ENCODE results near the gene SECISBP2L. TPM values are rescaled to one million over a fixed set of nuclear protein-coding genes. Genes with fewer than 3 reads are reported as not detected.
"Not testable (repeated sequence)": the region's sequence is repeated elsewhere in the genome, so short reads cannot be mapped to it uniquely, and the experiment has no call there.

Gene SECISBP2L
- total RNA-seq, 1 experiment from 2014 or later: 40.5 TPM

DNA sequence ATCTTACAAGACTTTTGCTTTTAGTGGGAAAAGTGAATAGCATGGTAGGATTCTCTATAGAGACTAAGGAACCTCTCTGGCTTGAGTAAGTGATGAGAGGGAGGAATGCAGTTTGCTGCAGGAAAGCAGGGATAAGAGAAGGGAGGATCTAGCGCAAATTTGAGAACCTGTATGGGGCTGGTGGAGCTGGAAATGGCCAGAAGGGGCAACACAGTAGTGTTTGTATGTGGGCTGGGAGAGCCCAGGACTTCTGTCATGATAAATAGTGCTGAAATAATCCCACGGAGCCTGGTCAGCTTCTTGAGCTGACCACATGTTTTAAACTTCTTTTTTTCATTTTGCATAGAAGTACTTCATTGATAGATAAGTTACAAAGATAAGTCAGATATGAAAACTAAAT is 71.4 kb downstream of the SECISBP2L start:
- Histone ChIP-seq H3K36me3 (ENCODE audit: control insufficient read depth, insufficient read depth, low read length) (no peaks in the 10 kb centered on the region), H3K4me3 (ENCODE audit: low read depth in 2 of 2, low read length in 2 of 2) (no peak overlapping the region), H3K9me3 (ENCODE audit: control insufficient read depth, insufficient read depth, low read depth, low read length) (no peaks in the 10 kb centered on the region), H3K27me3 (ENCODE audit: control insufficient read depth, insufficient read depth, low read length) (no peaks in the 10 kb centered on the region), H3K27ac (ENCODE audit: low read length) (no peak overlapping the region; the same call in 1 of the 2 replicates), H3K4me1 (ENCODE audit: control insufficient read depth, insufficient read depth, low read length) (peaks cover 6% of the 10 kb centered on the region)
- no peak for ATAC-seq
- intact Hi-C loops (cut with micrococcal nuclease; ENCODE audit: unreplicated experiment): no loop called here
- no peak for DNase-seq (ENCODE audit: low read depth, low spot score)
- no TSS peak for BruUV-seq (replicated peaks)
- CTCF ChIA-PET: interaction anchor here (0.6 to 2.2 kb wide), 4 partner anchors 10 to 302 kb away, joined by 6 to 12 read pairs (median 10); partner anchors contain the start of genes EID1 and SHC4
- TF ChIP-seq SIN3A (IDR thresholded peaks at IDR 0.05; ENCODE audit: borderline replicate concordance, insufficient read depth, low read depth, low read length): no peak
- TF ChIP-seq CTCF (IDR thresholded peaks at IDR 0.05): no peak
- no peak for TF ChIP-seq POLR2AphosphoS5 (IDR thresholded peaks at IDR 0.05; ENCODE audit: low read depth, low read length)
- no peak for TF ChIP-seq REST (IDR thresholded peaks at IDR 0.05; ENCODE audit: insufficient read depth in 1 of 2, low read depth in 2 of 2, low read length in 1 of 2)
- no peak for TF ChIP-seq TCF7L2 (IDR thresholded peaks at IDR 0.05; ENCODE audit: low read depth, low read length)
- in situ Hi-C loops (cut with HindIII; ENCODE audit: low pct_unique_long_range_greater_than_20kb, low sequenced_read_pairs): no loop called here
- POLR2A ChIA-PET: no interaction called here

DNA sequence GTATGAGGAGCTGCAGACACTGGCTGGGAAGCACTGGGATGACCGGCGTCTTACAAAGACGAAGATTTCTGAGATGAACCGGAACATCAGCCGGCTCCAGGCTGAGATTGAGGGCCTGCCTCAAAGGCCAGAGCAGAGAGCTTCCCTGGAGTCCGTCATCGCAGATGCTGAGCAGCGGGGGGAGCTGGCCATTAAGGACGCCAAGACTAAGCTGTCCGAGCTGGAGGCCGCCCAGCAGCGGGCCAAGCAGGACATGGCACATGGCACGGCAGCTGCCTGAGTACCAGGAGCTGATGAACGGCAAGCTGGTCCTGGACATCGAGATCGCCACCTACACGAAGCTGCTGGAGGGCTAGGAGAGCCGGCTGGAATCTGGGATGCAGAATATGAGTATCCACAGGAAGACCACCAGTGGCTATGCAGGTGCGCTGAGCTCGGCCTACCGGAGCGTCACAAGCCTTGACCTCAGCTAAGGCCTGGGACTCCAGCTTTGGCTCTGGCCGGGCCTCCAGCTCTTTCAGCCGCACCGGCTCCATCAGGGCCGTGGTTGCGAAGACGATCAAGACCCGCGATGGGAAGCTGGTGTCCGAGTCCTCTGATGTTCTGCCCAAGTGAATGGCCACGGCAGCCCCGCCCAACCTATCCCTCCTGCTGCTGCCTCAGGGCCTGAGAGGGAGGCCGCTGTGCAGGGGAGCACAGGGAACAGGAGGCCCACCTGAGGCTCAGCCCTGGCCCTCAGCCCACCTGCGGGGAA is 73.3 kb downstream of the SECISBP2L start:
- Histone ChIP-seq H3K27me3 (ENCODE audit: control insufficient read depth, insufficient read depth, low read length) (no peaks in the 10 kb centered on the region), H3K9me3 (ENCODE audit: control insufficient read depth, insufficient read depth, low read depth, low read length) (no peaks in the 10 kb centered on the region), H3K4me1 (ENCODE audit: control insufficient read depth, insufficient read depth, low read length) (peaks cover 6% of the 10 kb centered on the region), H3K27ac (ENCODE audit: low read length) (no peak overlapping the region), H3K36me3 (ENCODE audit: control insufficient read depth, insufficient read depth, low read length) (no peaks in the 10 kb centered on the region), H3K4me3 (ENCODE audit: low read depth in 2 of 2, low read length in 2 of 2) (no peak overlapping the region)
- no peak for ATAC-seq
- TF ChIP-seq SIN3A (IDR thresholded peaks at IDR 0.05; ENCODE audit: borderline replicate concordance, insufficient read depth, low read depth, low read length): no peak
- no peak for TF ChIP-seq REST (IDR thresholded peaks at IDR 0.05; ENCODE audit: insufficient read depth in 1 of 2, low read depth in 2 of 2, low read length in 1 of 2)
- no peak for TF ChIP-seq CTCF (IDR thresholded peaks at IDR 0.05)
- TF ChIP-seq POLR2AphosphoS5 (IDR thresholded peaks at IDR 0.05; ENCODE audit: low read depth, low read length): no peak
- TF ChIP-seq TCF7L2 (IDR thresholded peaks at IDR 0.05; ENCODE audit: low read depth, low read length): no peak
- DNase-seq (ENCODE audit: low read depth, low spot score): no peak
- in situ Hi-C loops (cut with HindIII; ENCODE audit: low pct_unique_long_range_greater_than_20kb, low sequenced_read_pairs) (no loop called here), intact Hi-C loops (cut with micrococcal nuclease; ENCODE audit: unreplicated experiment) (no loop called here)
- POLR2A ChIA-PET: no interaction called here
- no TSS peak for BruUV-seq (replicated peaks)
- CTCF ChIA-PET: no interaction called here

DNA sequence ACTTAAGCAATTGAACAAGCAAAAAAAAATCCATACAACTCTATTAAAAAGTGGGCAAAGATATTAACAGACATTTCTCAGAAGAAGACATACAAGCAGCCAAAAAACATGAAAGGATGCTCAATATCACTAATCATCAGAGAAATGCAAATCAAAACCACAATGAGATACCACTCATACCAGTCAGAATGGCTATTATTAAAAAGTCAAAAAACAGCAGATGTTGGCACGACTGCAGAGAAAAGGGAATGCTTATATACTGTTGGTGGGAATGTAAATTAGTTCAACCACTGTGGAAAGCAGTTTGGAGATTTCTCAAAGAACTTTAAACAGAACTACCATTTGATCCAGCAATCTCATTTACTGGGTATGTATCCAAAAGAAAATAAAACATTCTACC is 75.3 kb downstream of the SECISBP2L start:
- CTCF ChIA-PET; BruUV-seq (replicated peaks): not testable (repeated sequence)

More for the DNA sequence above, 75.3 kb downstream of the SECISBP2L start:
- H3K4me1 ChIP-seq (ENCODE audit: control insufficient read depth, insufficient read depth, low read length); intact Hi-C loops (cut with micrococcal nuclease; ENCODE audit: unreplicated experiment); DNase-seq (ENCODE audit: low read depth, low spot score); POLR2A ChIA-PET; H3K36me3 ChIP-seq (ENCODE audit: control insufficient read depth, insufficient read depth, low read length); H3K4me3 ChIP-seq (ENCODE audit: low read depth in 2 of 2, low read length in 2 of 2); in situ Hi-C loops (cut with HindIII; ENCODE audit: low pct_unique_long_range_greater_than_20kb, low sequenced_read_pairs); H3K27me3 ChIP-seq (ENCODE audit: control insufficient read depth, insufficient read depth, low read length); ATAC-seq; H3K9me3 ChIP-seq (ENCODE audit: control insufficient read depth, insufficient read depth, low read depth, low read length); H3K27ac ChIP-seq (ENCODE audit: low read length): not testable (repeated sequence)
